ENCODE results near the gene SMARCC2. TPM values are rescaled to one million over a fixed set of nuclear protein-coding genes. Genes with fewer than 3 reads are reported as not detected.

SMARCC2 gene
- total RNA-seq, 1 donor from 2014 or later, result 33.7 TPM

DNA sequence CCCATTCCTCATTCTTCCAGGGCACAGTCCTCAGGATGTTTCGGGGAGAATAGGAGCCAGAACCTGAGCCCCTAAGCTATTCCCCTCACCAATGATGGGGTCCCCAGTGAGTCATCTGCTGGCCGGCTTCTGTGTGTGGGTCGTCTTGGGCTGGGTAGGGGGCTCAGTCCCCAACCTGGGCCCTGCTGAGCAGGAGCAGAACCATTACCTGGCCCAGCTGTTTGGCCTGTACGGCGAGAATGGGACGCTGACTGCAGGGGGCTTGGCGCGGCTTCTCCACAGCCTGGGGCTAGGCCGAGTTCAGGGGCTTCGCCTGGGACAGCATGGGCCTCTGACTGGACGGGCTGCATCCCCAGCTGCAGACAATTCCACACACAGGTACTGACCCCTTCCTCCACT is 41.9 kb upstream of the SMARCC2 start:
- H3K36me3 ChIP-seq (ENCODE audit: control insufficient read depth, insufficient read depth, low read length), result no peaks in the 10 kb centered on the region
- DNase-seq (ENCODE audit: low read depth), result no peak
- no peak overlapping the region for H3K4me3 ChIP-seq (ENCODE audit: low read depth, low read length)
- no peaks in the 10 kb centered on the region for H3K27me3 ChIP-seq (ENCODE audit: control insufficient read depth, insufficient read depth, low read length)
- TF ChIP-seq, protein P1, sequence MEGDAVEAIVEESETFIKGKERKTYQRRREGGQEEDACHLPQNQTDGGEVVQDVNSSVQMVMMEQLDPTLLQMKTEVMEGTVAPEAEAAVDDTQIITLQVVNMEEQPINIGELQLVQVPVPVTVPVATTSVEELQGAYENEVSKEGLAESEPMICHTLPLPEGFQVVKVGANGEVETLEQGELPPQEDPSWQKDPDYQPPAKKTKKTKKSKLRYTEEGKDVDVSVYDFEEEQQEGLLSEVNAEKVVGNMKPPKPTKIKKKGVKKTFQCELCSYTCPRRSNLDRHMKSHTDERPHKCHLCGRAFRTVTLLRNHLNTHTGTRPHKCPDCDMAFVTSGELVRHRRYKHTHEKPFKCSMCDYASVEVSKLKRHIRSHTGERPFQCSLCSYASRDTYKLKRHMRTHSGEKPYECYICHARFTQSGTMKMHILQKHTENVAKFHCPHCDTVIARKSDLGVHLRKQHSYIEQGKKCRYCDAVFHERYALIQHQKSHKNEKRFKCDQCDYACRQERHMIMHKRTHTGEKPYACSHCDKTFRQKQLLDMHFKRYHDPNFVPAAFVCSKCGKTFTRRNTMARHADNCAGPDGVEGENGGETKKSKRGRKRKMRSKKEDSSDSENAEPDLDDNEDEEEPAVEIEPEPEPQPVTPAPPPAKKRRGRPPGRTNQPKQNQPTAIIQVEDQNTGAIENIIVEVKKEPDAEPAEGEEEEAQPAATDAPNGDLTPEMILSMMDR (IDR thresholded peaks at IDR 0.05; ENCODE audit: insufficient read depth, low read length, poor library complexity, severe bottlenecking), result no peak

- DNase-seq (ENCODE audit: low read depth), result no peak
- TF ChIP-seq, protein P1 (IDR thresholded peaks at IDR 0.05; ENCODE audit: insufficient read depth, low read length, poor library complexity, severe bottlenecking), result no peak
These were observed 41.3 kb upstream of the SMARCC2 start for GRCh38 chr12:56230432-56231183.

DNA sequence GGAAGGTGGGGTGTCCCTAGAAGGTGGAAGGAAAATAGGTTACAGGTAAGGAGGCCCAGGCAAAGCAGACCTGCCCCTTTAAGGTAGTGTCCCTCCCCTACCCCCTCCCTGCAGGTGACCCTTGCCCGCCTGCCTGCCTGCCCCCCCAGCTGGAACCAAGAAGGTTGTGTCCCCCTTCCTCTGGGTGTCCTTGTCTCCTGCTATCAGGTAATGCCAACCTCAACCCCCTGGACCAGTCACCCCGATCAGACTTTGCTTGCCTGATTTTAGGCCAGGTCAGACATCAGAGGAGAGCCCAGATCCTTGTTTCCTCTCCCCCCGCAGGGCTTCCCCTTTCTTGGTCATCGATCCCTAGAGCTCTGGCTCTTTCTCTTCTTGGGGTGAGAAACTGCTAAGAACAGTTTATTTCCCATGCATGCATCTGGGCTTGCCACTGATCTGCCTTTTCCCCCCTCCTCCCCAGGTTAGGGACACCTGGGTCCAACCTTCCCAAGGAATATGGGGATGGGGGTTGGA is 40.7 kb upstream of the SMARCC2 start, which contains the start of gene SLC39A5:
Gene SLC39A5, plus strand, starts transcription at position 136 of the 516 bp plus-strand sequence. CDS start 1,224 bp downstream, outside the sequence.
- no peak for DNase-seq (ENCODE audit: low read depth)
- H3K36me3 ChIP-seq (ENCODE audit: control insufficient read depth, insufficient read depth, low read length), result no peaks in the 10 kb centered on the region
- H3K4me3 ChIP-seq (ENCODE audit: low read depth, low read length), result no peak within 1 kb of the TSS
- H3K27me3 ChIP-seq (ENCODE audit: control insufficient read depth, insufficient read depth, low read length), result no peaks in the 10 kb centered on the region
- TF ChIP-seq, protein P1 (IDR thresholded peaks at IDR 0.05; ENCODE audit: insufficient read depth, low read length, poor library complexity, severe bottlenecking), result no peak

More at GRCh38 chr12:56230432-56231183, 41.3 kb upstream of the SMARCC2 start:
- no peaks in the 10 kb centered on the region for H3K36me3 ChIP-seq (ENCODE audit: control insufficient read depth, insufficient read depth, low read length)
- H3K27me3 ChIP-seq (ENCODE audit: control insufficient read depth, insufficient read depth, low read length), result no peaks in the 10 kb centered on the region
- H3K4me3 ChIP-seq (ENCODE audit: low read depth, low read length), result no peak overlapping the region

- TF ChIP-seq, protein P1 (IDR thresholded peaks at IDR 0.05; ENCODE audit: insufficient read depth, low read length, poor library complexity, severe bottlenecking), result no peak
- no peaks in the 10 kb centered on the region for H3K36me3 ChIP-seq (ENCODE audit: control insufficient read depth, insufficient read depth, low read length)
- H3K27me3 ChIP-seq (ENCODE audit: control insufficient read depth, insufficient read depth, low read length), result no peaks in the 10 kb centered on the region
- H3K4me3 ChIP-seq (ENCODE audit: low read depth, low read length), result no peak overlapping the region
- no peak for DNase-seq (ENCODE audit: low read depth)
These were observed 39.8 kb upstream of the SMARCC2 start for GRCh38 chr12:56229082-56229481.

DNA sequence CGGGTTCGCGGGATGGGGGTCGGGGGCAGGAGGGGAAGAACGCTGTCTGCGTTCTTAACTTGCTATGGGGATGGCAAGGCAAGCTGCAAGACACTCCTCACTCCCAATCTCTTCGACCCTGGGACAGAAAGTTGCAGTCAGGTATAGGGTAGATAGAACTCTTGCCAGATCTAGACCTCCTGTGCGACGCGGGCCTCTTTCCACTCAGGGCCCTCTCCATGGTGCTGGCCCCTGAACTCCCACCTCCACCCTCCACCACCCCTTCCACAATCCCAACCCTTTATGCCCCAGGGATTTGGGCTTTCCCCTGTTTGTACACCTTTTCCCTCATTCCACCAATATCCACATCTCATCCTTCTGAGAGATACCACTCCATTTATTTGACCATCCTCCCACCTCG is 35.7 kb upstream of the SMARCC2 start:
- Histone ChIP-seq H3K27me3 (ENCODE audit: control insufficient read depth, insufficient read depth, low read length) (no peaks in the 10 kb centered on the region), H3K36me3 (ENCODE audit: control insufficient read depth, insufficient read depth, low read length) (no peaks in the 10 kb centered on the region), H3K4me3 (ENCODE audit: low read depth, low read length) (peak overlapping the region; percentile 65)
- no peak for DNase-seq (ENCODE audit: low read depth)
- TF ChIP-seq, protein P1 (IDR thresholded peaks at IDR 0.05; ENCODE audit: insufficient read depth, low read length, poor library complexity, severe bottlenecking), result no peak
